Esophagus squamous epithelium (tissue), 4 donors: ENCODE measurements around the gene NMNAT2.

Experiments used
- CTCF ChIP-seq, 6 experiments: fragments of 450-650 bp in 4 of 6; fragments of 200-600 bp in 2 of 6; sonication (generic) in 2 of 6; IDR thresholded peaks; one replicate each; pipeline ENCODE4 v1.5.1; 2016 to 2019; ENCODE audit warnings: antibody characterized with exemption in 6 of 6, mild to moderate bottlenecking in 4 of 6, moderate library complexity in 4 of 6
- POLR2A ChIP-seq, 4 donors: fragments of 450-650 bp; IDR thresholded peaks; one replicate each; pipeline ENCODE4 v1.6.1; 2017; ENCODE audit warnings: antibody characterized with exemption in 4 of 4, mild to moderate bottlenecking in 4 of 4, moderate library complexity in 3 of 4

- TF ChIP-seq CTCF (IDR thresholded peaks at IDR 0.05) (no peak), POLR2A (IDR thresholded peaks at IDR 0.05) (no peak)
Observed at GRCh38 chr1:183424691-183425090, 6.5 kb upstream of the NMNAT2 start.
